GM12892 (cell line): ENCODE results near the gene HBQ1. TPM values are rescaled to one million over a fixed set of nuclear protein-coding genes. Genes with fewer than 3 reads are reported as not detected.
A peak's percentile ranks its signal among the peaks of the same experiment; 100 is the strongest.

ENCODE experiments used
- DNase-seq: peaks from one replicate; pipeline ENCODE4 v3.0.0; 2011; ENCODE audit not compliant: insufficient read length
- FAIRE-seq: peaks from 2 replicates; lab custom pipeline; 2011; peaks lifted over from hg19 to GRCh38; lab: Jason Lieb, UNC
- POLR2A ChIP-seq: IDR thresholded peaks from 2 replicates; pipeline ENCODE4 v1.6.1; 2011; ENCODE audit warnings: low read depth, low read length, control low read depth
- POLR2AphosphoS5 ChIP-seq: IDR thresholded peaks from 2 replicates; pipeline ENCODE4 v1.6.1; 2011; ENCODE audit warnings: low read depth, low read length, control low read depth
- TAF1 ChIP-seq: IDR thresholded peaks from 2 replicates; pipeline ENCODE4 v1.6.1; 2011; ENCODE audit warnings: low read depth, mild to moderate bottlenecking, control low read depth, low read length, borderline replicate concordance
- polyA plus RNA-seq: library from polyadenylated mRNA; unstranded; fragments of >200 nt; gene quantifications from one replicate; pipeline ENCODE4 v1.2.1, GENCODE V29; 2012; ENCODE audit warnings: missing spikeins, inconsistent platforms; ENCODE audit not compliant: missing spikeins

Gene HBQ1
- not detected for polyA plus RNA-seq

DNA sequence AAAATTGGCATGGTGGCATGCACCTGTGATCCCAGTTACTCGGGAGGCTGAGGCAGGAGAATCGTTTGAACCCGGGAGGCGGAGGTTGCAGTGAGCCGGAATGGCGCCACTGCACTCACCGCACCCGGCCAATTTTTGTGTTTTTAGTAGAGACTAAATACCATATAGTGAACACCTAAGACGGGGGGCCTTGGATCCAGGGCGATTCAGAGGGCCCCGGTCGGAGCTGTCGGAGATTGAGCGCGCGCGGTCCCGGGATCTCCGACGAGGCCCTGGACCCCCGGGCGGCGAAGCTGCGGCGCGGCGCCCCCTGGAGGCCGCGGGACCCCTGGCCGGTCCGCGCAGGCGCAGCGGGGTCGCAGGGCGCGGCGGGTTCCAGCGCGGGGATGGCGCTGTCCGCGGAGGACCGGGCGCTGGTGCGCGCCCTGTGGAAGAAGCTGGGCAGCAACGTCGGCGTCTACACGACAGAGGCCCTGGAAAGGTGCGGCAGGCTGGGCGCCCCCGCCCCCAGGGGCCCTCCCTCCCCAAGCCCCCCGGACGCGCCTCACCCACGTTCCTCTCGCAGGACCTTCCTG lies at the start of gene HBQ1:
Gene HBQ1 (plus strand): TSS at position 359 of the 575 bp plus-strand sequence. CDS start 28 bp downstream, at position 387.
- DNase-seq (no peak), FAIRE-seq (no peak)
- no peak for TF ChIP-seq POLR2A
- TF ChIP-seq POLR2AphosphoS5, result no peak
- no peak for TF ChIP-seq TAF1

DNA sequence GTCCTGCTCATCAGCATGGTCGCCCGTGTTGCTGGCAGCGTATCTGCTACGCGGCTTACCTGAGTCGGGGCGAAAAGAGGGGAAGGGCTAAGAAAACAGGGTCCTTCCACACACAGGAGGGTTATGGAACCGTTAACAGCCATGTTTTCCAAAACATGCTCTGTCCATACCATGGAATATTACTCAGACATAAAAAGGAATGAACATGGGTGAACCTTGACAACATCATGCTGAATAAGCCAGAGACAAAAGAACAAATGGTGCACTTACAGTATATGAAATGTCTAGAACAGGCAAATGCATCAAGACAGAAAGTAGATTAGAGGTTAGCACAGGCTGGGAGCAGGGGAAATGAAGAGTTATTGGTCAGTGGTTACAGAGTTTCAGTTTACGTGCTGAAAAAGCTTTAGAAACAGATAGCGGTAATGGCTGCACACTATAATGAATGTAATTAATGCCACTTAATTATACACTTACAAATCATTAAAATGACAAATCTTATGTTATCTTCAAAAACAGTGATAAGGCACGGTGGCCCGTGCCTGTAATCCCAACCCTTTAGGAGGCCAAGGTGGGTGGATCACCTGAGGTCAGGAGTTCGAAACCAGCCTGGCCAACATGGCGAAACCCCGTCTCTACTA lies 49.6 kb upstream of the HBQ1 start:
- DNase-seq, result no peak
- TF ChIP-seq POLR2AphosphoS5, result no peak
- no peak for TF ChIP-seq TAF1
- TF ChIP-seq POLR2A, result no peak
- FAIRE-seq, result no peak

DNA sequence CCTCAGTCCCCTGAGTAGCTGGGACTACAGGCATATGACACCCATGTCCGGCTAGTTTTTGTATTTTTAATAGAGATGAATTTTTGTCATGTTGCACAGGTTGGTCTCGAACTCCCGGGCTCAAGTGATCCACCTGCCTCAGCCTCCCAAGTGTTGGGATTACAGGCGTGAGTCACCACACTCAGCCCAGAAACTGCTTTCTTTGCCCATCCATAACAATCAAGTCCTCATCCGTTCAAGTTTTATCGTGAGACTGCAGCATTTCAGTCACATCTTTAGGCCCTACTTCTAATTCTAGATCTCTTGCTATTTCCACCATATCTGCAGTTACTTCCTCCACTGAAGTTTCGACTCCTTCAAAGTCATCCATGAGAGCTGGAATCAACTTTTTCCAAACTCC lies 48.1 kb upstream of the HBQ1 start:
- no peak for FAIRE-seq
- no peak for TF ChIP-seq TAF1
- TF ChIP-seq POLR2AphosphoS5, result no peak
- TF ChIP-seq POLR2A, result no peak
- no peak for DNase-seq

DNA sequence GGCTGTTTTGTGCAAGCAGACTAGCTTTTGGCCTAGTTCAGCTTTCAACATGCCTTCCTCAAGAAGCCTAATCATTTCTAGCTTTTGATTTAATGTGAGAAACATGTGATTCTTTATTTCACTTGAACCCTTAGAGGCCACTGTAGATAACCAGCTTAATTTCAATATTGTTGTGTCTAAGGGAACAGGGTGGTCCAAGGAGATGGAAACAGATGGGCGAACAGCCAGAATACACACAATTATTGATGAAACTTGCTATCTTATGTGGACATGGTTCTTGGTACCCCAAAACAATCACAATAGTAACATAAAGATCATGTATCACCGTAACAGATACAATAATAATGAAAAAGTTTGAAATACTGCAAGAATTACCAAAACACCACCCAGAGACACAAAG lies 46.5 kb upstream of the HBQ1 start:
- DNase-seq (no peak), FAIRE-seq (no peak)
- TF ChIP-seq POLR2A (no peak), POLR2AphosphoS5 (no peak), TAF1 (no peak)

DNA sequence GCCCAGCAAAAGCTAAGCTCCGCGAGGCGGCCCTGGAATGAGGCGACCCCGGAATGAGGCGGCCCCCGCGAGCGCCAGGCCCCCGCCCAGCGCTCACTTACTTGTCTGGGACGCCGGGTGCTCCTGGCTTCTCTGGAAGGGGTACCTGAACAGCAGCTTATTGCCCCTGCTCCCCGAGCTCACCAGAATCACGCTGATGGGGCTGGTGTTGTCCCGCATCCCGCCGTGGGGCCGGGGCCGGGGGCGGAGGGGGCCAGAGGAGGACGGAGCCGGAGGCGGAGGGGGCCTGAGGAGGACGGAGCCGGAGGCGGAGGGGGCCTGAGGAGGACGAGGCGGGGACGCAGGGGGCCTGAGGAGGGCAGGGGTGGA lies 42.2 kb upstream of the HBQ1 start:
- TF ChIP-seq POLR2A, result no peak
- no peak for TF ChIP-seq TAF1
- TF ChIP-seq POLR2AphosphoS5, result no peak
- FAIRE-seq (no peak), DNase-seq (peak; percentile 49)

DNA sequence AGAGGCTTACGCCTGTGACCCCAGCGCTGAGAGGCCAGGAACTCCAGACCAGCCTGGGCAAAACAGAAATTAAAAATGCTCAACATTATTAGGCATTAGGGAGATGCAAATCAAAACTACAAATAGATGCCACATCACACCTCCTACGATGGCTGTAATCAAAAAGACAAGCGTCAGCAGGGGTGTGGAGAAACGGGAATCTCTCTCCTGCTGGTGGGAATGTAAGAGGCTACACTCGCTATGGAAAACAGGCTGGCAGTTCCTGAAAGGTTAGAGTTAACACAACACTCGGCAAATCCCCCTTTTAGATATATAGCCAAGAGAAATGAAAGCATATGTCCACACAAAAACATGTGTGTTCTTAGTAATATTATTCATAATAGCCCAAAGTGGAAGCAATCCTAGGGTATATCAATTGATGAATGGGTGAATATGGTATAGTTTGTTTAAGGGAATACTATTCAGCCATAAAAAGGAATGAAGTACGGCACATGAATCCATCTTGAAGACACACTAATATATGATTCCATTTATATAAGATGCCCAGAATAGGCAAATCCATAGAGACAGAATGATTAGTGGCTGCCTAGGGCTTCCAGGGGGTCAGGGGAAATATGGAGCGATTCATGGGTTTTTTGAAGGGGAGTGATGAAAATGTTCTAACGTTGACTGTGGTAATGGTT lies 39.9 kb upstream of the HBQ1 start:
- FAIRE-seq, result no peak
- TF ChIP-seq TAF1 (no peak), POLR2AphosphoS5 (no peak), POLR2A (no peak)
- DNase-seq, result no peak

DNA sequence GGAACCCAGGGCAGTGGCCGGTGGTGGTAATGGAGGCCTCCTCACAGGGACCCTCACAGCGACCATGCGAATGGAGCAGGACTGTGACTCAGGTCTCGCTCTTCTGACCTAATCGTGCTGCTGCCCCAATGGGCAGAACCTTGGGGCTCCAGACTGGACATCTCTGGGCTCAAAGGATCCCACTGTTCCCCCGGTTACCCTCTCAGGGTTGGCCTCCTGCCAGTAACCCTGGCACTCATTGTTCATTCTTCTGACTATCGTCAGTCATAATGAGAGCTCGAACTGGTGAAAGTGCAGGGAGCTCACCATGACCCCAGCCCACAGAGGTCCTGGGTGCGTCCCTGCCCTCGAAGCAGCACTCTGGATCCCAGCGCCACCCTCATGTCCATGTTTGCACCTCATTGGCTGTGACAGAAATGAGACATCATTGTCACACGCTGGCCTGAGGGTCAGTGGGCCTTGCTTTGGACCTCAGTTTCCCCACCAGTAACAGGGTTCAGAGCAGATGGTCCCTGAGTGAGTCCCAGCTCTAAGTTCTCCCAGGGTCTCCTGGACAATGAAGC lies 37.8 kb upstream of the HBQ1 start:
- FAIRE-seq (no peak), DNase-seq (no peak)
- TF ChIP-seq POLR2A, result no peak

DNA sequence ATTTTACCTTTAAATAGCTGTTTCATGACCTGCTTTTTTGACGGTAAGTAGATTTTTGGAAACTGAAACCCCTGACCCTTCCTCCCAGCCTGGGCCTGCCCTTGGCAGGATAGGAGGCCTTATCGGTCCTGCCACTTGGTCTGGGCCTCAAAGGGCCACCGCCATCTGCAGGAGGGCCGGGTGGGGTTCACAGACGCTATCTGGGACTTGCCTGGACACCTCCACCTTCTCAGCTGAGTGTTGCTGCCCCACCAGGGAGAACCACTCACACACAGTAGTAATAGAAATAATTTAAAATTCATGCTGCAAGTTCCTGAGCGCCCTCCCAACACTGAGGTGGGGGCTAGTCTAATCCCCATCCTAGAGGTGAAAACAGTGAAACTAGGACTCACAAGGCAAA lies 37.2 kb upstream of the HBQ1 start:
- TF ChIP-seq TAF1, result no peak
- TF ChIP-seq POLR2AphosphoS5, result no peak
- no peak for TF ChIP-seq POLR2A
- no peak for FAIRE-seq

DNA sequence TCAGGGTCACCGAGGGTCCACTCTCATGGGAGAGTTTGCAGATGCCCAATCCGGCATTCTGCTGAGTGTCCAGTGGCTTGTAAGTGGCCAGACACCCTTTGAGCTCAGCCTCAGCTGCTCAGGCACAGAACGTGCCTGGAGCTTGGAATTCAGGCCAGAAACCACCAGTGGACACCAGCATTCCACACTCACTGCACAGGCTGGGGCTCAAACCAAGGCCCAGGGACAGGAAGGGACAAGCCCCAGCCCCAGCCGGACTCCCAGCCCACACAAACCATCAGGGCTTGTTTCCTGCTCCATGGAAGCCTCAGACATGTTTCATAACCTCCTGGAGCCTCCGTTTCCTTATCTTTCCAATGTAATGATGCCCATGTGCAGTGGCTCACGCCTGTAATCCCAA lies 36.8 kb upstream of the HBQ1 start:
- TF ChIP-seq POLR2AphosphoS5, result no peak
- TF ChIP-seq TAF1, result no peak
- TF ChIP-seq POLR2A, result no peak
- no peak for FAIRE-seq
- no peak for DNase-seq

More for the DNA sequence above, 37.2 kb upstream of the HBQ1 start:
- no peak for DNase-seq

DNA sequence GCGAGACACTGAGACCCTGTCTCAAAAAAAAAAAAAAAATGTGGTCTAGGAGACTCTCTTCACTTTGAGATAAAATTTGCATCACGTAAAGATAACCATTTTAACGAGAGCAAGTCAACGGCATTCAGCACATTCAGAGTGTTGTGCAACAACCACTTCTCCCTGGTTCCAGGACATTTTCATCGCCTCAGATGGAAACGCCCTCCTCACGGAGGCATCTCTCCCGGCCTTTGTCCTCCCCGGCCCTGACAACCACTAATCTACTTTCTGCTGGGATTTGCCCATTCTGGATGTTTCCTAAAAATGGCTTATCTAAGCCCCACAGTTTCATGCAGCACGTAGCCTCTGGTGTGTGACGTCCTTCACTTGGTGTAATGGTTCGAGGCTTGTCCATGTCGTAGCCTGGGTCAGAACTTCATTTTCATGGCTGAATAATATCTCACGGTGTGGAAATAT lies 35.4 kb upstream of the HBQ1 start:
- FAIRE-seq, result no peak
- TF ChIP-seq TAF1 (no peak), POLR2A (no peak), POLR2AphosphoS5 (no peak)
- DNase-seq, result no peak

DNA sequence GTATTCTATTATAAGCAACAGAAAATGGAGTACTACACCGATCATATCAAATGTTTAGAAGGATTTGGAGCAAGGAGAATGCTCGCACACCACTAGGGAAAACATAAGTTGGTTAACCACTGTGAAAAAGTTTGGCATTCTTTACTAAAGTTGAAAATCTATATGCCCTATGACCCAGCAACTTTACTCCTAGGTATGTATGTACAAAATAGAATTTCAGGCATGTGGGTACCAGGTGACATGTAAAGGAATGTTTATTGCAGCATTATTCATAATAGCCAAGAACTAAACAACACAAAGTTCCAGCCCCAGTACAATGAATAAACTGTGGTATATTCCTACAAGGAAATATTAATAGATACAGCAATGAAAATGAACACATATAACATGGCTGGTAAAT lies 33.6 kb upstream of the HBQ1 start:
- no peak for FAIRE-seq
- TF ChIP-seq TAF1 (no peak), POLR2AphosphoS5 (no peak), POLR2A (no peak)
- DNase-seq, result no peak
